ENCODE data around the gene SLC35F3.

DNA sequence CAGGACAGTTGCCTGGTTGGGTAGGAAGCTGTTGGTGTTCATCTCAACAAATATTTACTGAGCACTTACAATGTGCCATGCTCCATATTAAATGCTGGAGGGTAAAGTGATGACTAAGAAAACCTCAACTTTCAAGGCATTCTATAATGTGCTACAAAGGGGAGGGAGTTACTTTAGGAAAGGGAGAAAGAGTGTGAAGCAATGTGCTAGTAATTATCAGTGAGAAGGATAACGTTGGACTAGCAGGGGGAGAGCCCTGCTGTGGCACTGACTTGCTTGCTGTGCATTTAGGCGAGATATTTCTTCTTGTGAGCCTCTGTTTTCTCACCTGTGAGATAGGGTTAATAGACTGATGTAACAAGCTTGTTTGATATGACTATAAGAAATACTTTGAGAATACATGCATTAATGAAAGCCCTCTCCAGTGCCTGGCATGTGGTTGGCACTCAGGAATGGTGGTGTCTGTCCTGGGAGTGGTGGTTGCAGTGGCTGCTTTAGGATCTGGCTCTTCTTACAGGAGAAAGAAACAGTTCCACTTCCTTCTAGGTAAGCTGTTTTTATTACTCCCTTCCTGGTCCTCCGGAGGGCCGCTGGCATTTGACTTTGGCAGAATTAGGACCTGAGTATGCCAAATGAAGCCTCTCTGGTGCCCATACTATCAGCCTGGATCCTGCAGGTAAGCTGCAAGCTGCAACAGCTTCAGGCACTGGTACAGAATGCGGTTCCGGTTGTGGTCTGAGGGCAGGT, 357.7 kb downstream of the SLC35F3 start:
- TF ChIP-seq, protein P1, sequence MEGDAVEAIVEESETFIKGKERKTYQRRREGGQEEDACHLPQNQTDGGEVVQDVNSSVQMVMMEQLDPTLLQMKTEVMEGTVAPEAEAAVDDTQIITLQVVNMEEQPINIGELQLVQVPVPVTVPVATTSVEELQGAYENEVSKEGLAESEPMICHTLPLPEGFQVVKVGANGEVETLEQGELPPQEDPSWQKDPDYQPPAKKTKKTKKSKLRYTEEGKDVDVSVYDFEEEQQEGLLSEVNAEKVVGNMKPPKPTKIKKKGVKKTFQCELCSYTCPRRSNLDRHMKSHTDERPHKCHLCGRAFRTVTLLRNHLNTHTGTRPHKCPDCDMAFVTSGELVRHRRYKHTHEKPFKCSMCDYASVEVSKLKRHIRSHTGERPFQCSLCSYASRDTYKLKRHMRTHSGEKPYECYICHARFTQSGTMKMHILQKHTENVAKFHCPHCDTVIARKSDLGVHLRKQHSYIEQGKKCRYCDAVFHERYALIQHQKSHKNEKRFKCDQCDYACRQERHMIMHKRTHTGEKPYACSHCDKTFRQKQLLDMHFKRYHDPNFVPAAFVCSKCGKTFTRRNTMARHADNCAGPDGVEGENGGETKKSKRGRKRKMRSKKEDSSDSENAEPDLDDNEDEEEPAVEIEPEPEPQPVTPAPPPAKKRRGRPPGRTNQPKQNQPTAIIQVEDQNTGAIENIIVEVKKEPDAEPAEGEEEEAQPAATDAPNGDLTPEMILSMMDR (conservative IDR thresholded peaks at IDR 0.05 in 1 of 2, IDR thresholded peaks at IDR 0.05 in 1 of 2; ENCODE audit: extremely low read depth in 1 of 2, insufficient read depth in 1 of 2, low read depth in 1 of 2, low read length in 2 of 2), result no peak
- no peak for TF ChIP-seq EZH2 (IDR thresholded peaks at IDR 0.05; ENCODE audit: borderline replicate concordance, low read length)

All from mammary epithelial cell (primary cell).